H1 (cell line): ENCODE measurements around the gene TGFA. TPM values are rescaled to one million over a fixed set of nuclear protein-coding genes. Genes with fewer than 3 reads are reported as not detected.

Experiments
- CTCF ChIA-PET: fragments of 300-600 bp; sonication (Branson Sonifier 250); formaldehyde crosslinking; loops from one replicate; lab custom pipeline; 2021; ENCODE audit not compliant: partially characterized antibody; lab: Charles Lee
- POLR2A ChIA-PET: fragments of 300-600 bp; sonication (Branson Sonifier 250); formaldehyde crosslinking; loops from one replicate; lab custom pipeline; 2021; ENCODE audit warnings: inconsistent platforms; ENCODE audit not compliant: partially characterized antibody; lab: Charles Lee
- DNase-seq, 2 experiments: peaks; one replicate each; pipeline versions ENCODE4 v3.0.0 to v3.0.0-alpha.2; 2010 to 2022; ENCODE audit warnings: low spot score in 2 of 2, low read depth in 1 of 2, mixed read lengths in 1 of 2
- FAIRE-seq: peaks from 2 replicates; lab custom pipeline; 2011; peaks lifted over from hg19 to GRCh38; lab: Jason Lieb, UNC
- H2AFZ ChIP-seq: 2 replicates; pipeline ENCODE4 v1.8.1; 2012; ENCODE audit warnings: low read length, inconsistent platforms
- H2AK5ac ChIP-seq: 2 replicates; pipeline ENCODE4 v1.6.1; 2013; ENCODE audit warnings: low read depth, low read length
- H2BK120ac ChIP-seq: replicated peaks from 2 replicates; pipeline ENCODE3; 2013; ENCODE audit warnings: low read depth, low read length, inconsistent platforms
- H2BK12ac ChIP-seq: 2 replicates; pipeline ENCODE4 v1.6.1; 2013; ENCODE audit warnings: low read depth, low read length
- H2BK15ac ChIP-seq: 2 replicates; pipeline ENCODE4 v1.6.1; 2013; ENCODE audit warnings: low read length
- H2BK20ac ChIP-seq: 2 replicates; pipeline ENCODE4 v1.6.1; 2013; ENCODE audit warnings: low read length
- H2BK5ac ChIP-seq: 2 replicates; pipeline ENCODE4 v1.6.1; 2013; ENCODE audit warnings: low read depth, low read length
- H3K14ac ChIP-seq: 2 replicates; pipeline ENCODE4 v1.6.1; 2013; ENCODE audit warnings: inconsistent platforms; ENCODE audit not compliant: insufficient read length
- H3K18ac ChIP-seq: 2 replicates; pipeline ENCODE4 v1.6.1; 2013; ENCODE audit warnings: low read length; ENCODE audit errors: extremely low read depth
- H3K23ac ChIP-seq: 2 replicates; pipeline ENCODE4 v1.6.1; 2013; ENCODE audit warnings: inconsistent platforms; ENCODE audit not compliant: insufficient read length
- H3K23me2 ChIP-seq: 2 replicates; pipeline ENCODE4 v1.6.1; 2013; ENCODE audit warnings: low read depth, low read length
- H3K27ac ChIP-seq: 2 replicates; pipeline ENCODE4 v1.6.1; 2011; ENCODE audit warnings: low read depth, low read length, inconsistent platforms
- H3K27me3 ChIP-seq, 4 experiments: replicated peaks in 1 of 4; 1 replicate in 1 of 4; 2 replicates in 3 of 4; pipeline versions ENCODE4 v1.6.1 to v1.8.1; 2011 to 2013; ENCODE audit warnings: low read length in 3 of 4, mild to moderate bottlenecking in 3 of 4, inconsistent platforms in 2 of 4, mixed read lengths in 2 of 4, moderate library complexity in 1 of 4; ENCODE audit not compliant: control insufficient read depth in 3 of 4, insufficient read depth in 3 of 4; ENCODE audit errors: extremely low read depth in 1 of 4
- H3K36me3 ChIP-seq, 4 experiments: 2 replicates each; pipeline versions ENCODE4 v1.6.1 to v1.8.1; 2011 to 2013; ENCODE audit warnings: mild to moderate bottlenecking in 4 of 4, low read length in 3 of 4, moderate library complexity in 2 of 4, control low read depth in 1 of 4, inconsistent platforms in 1 of 4; ENCODE audit not compliant: insufficient read depth in 4 of 4, control insufficient read depth in 2 of 4
- H3K4ac ChIP-seq: replicated peaks from 2 replicates; pipeline ENCODE3; 2013; ENCODE audit warnings: low read length, low read depth, mixed read lengths, inconsistent platforms; ENCODE audit not compliant: insufficient read length
- H3K4me1 ChIP-seq, 4 experiments: replicated peaks in 1 of 4; 1 replicate in 1 of 4; 2 replicates in 3 of 4; pipeline versions ENCODE4 v1.6.1 to v1.8.1; 2011 to 2013; ENCODE audit warnings: low read length in 3 of 4, inconsistent platforms in 2 of 4, mixed read lengths in 1 of 4; ENCODE audit not compliant: insufficient read depth in 4 of 4, control insufficient read depth in 3 of 4
- H3K4me2 ChIP-seq, 2 experiments: 2 replicates each; pipeline versions ENCODE4 v1.6.1 to v1.8.1; 2011 to 2013; ENCODE audit warnings: low read depth in 2 of 2, low read length in 2 of 2, control low read depth in 1 of 2, inconsistent platforms in 1 of 2, mild to moderate bottlenecking in 1 of 2; ENCODE audit not compliant: insufficient read depth in 1 of 2
- H3K4me3 ChIP-seq, 4 experiments: fragments of 200-600, 300-600 bp in 1 of 4; sonication (generic), shearing (Covaris generic), sonication (Bioruptor Twin) in 1 of 4; 2 replicates each; pipeline versions ENCODE4 v1.5.1 to v1.8.1; 2011 to 2016; ENCODE audit warnings: low read length in 4 of 4, low read depth in 3 of 4, control low read depth in 2 of 4, inconsistent platforms in 2 of 4, mild to moderate bottlenecking in 2 of 4, mixed read lengths in 1 of 4, moderate library complexity in 1 of 4; ENCODE audit not compliant: insufficient read depth in 2 of 4; ENCODE audit errors: extremely low read depth in 1 of 4
- H3K56ac ChIP-seq: replicated peaks from 2 replicates; pipeline ENCODE3; 2013; ENCODE audit warnings: low read depth, mild to moderate bottlenecking, mixed read lengths, low read length, inconsistent platforms; ENCODE audit not compliant: insufficient read length
- H3K79me1 ChIP-seq: 2 replicates; pipeline ENCODE4 v1.6.1; 2013; ENCODE audit warnings: low read depth, low read length, control low read depth
- H3K79me2 ChIP-seq, 2 experiments: 2 replicates each; pipeline versions ENCODE4 v1.6.1 to v1.8.1; 2012 to 2013; ENCODE audit warnings: low read length in 2 of 2, mild to moderate bottlenecking in 2 of 2, inconsistent platforms in 1 of 2; ENCODE audit not compliant: insufficient read depth in 2 of 2, control insufficient read depth in 1 of 2
- H3K9ac ChIP-seq, 4 experiments: replicated peaks in 1 of 4; 1 replicate in 1 of 4; 2 replicates in 3 of 4; pipeline versions ENCODE4 v1.6.1 to v1.8.1; 2011 to 2013; ENCODE audit warnings: low read depth in 3 of 4, low read length in 3 of 4, control low read depth in 2 of 4, mild to moderate bottlenecking in 2 of 4, moderate library complexity in 2 of 4, inconsistent platforms in 1 of 4; ENCODE audit errors: extremely low read depth in 1 of 4
- H3K9me3 ChIP-seq, 2 experiments: 2 replicates each; pipeline versions ENCODE4 v1.6.1 to v1.8.1; 2012 to 2013; ENCODE audit warnings: mild to moderate bottlenecking in 2 of 2, moderate library complexity in 2 of 2, control low read depth in 1 of 2, inconsistent platforms in 1 of 2, low read depth in 1 of 2, low read length in 1 of 2, mixed read lengths in 1 of 2; ENCODE audit not compliant: insufficient read depth in 2 of 2
- H4K20me1 ChIP-seq, 2 experiments: replicated peaks in 1 of 2; 2 replicates each; pipeline versions ENCODE3 to v1.8.1; 2011 to 2013; ENCODE audit warnings: inconsistent platforms in 2 of 2, low read length in 2 of 2, mild to moderate bottlenecking in 1 of 2; ENCODE audit not compliant: insufficient read depth in 2 of 2, control insufficient read depth in 1 of 2
- H4K5ac ChIP-seq: 2 replicates; pipeline ENCODE4 v1.6.1; 2013; ENCODE audit warnings: low read length, low read depth, mixed read lengths, inconsistent platforms; ENCODE audit not compliant: insufficient read length
- H4K8ac ChIP-seq: 2 replicates; pipeline ENCODE4 v1.8.0; 2013; ENCODE audit warnings: mild to moderate bottlenecking, moderate library complexity, low read length, inconsistent platforms; ENCODE audit not compliant: insufficient read depth; ENCODE audit errors: extremely low read depth
- H4K91ac ChIP-seq: replicated peaks from 2 replicates; pipeline ENCODE3; 2013; ENCODE audit warnings: low read length, mixed read lengths, inconsistent platforms; ENCODE audit not compliant: insufficient read length
- GABPA ChIP-seq: IDR thresholded peaks from 2 replicates; pipeline ENCODE4 v1.6.1; 2011; ENCODE audit warnings: mild to moderate bottlenecking, low read length, moderate library complexity, borderline replicate concordance; ENCODE audit not compliant: insufficient read depth
- HDAC6 ChIP-seq: IDR thresholded peaks from one replicate; pipeline ENCODE4 v1.7.1; 2012; ENCODE audit warnings: low read depth, mild to moderate bottlenecking, inconsistent platforms, low read length, moderate library complexity
- JUN ChIP-seq: IDR thresholded peaks from 2 replicates; pipeline ENCODE4 v1.6.1; 2011; ENCODE audit warnings: low read depth, mild to moderate bottlenecking, improper control_type of control experiment, low read length
- KDM5A ChIP-seq: fragments of 200-600 bp; IDR thresholded peaks from 2 replicates; pipeline ENCODE4 v1.7.1; 2012; ENCODE audit warnings: mild to moderate bottlenecking, low read length, inconsistent platforms, mixed read lengths
- NRF1 ChIP-seq: IDR thresholded peaks from 2 replicates; pipeline ENCODE4 v1.6.1; 2011; ENCODE audit warnings: mild to moderate bottlenecking, low read depth, low read length, improper control_type of control experiment
- PHF8 ChIP-seq: fragments of 200-600 bp; sonication (generic); conservative IDR thresholded peaks from 2 replicates; pipeline ENCODE4 v1.7.1; 2012; ENCODE audit warnings: low read depth, mild to moderate bottlenecking, inconsistent platforms, low read length, moderate library complexity
- POU5F1 ChIP-seq: IDR thresholded peaks from 2 replicates; pipeline ENCODE4 v1.6.1; 2011; ENCODE audit warnings: low read depth, mild to moderate bottlenecking, low read length, moderate library complexity
- RBBP5 ChIP-seq: IDR thresholded peaks from 2 replicates; pipeline ENCODE4 v1.7.1; 2012; ENCODE audit warnings: low read depth, mild to moderate bottlenecking, inconsistent platforms, low read length, moderate library complexity, borderline replicate concordance
- RFX5 ChIP-seq: IDR thresholded peaks from 2 replicates; pipeline ENCODE4 v1.6.1; 2011; ENCODE audit warnings: low read depth, low read length, improper control_type of control experiment, borderline replicate concordance
- RNF2 ChIP-seq: fragments of 200-900, 300-1000 bp; sonication (generic); IDR thresholded peaks from 2 replicates; pipeline ENCODE4 v1.7.1; 2016; ENCODE audit warnings: borderline replicate concordance, low read depth, mild to moderate bottlenecking, antibody characterized with exemption, low read length; ENCODE audit not compliant: poor library complexity, severe bottlenecking; ENCODE audit errors: missing control alignments
- SUZ12 ChIP-seq: fragments of 200-600 bp; sonication (generic); IDR thresholded peaks from 2 replicates; pipeline ENCODE4 v1.6.1; 2012; ENCODE audit warnings: mild to moderate bottlenecking, inconsistent platforms, low read length, moderate library complexity, mixed read lengths
- ZNF274 ChIP-seq: IDR thresholded peaks from 2 replicates; pipeline ENCODE4 v1.7.0; 2012; ENCODE audit warnings: low read length, borderline replicate concordance; ENCODE audit errors: extremely low read depth
- WGBS, 2 experiments: shearing (Covaris generic) in 1 of 2; methylation state at CpG; one replicate each; pipeline versions ENCODE4 v1.1.6 to v1.1.7; 2013 to 2015; ENCODE audit warnings: low lambda C conversion rate in 2 of 2, mixed read lengths in 2 of 2, inconsistent platforms in 1 of 2, low coverage in 1 of 2, missing lambda C conversion rate in 1 of 2; ENCODE audit not compliant: insufficient replicate concordance in 2 of 2, insufficient coverage in 1 of 2, insufficient read length in 1 of 2; ENCODE audit errors: extremely low coverage in 1 of 2, missing lambda C conversion rate in 1 of 2; 5-methylcytosine and 5-hydroxymethylcytosine counted together
- polyA plus RNA-seq, 7 experiments: library from polyadenylated mRNA; depleted of rRNA in 3 of 7; stranded (reverse) in 5 of 7; unstranded in 2 of 7; fragments of >200 nt in 5 of 7; fragments of 200-250 nt in 2 of 7; gene quantifications; 1 replicate in 5 of 7; 2 replicates in 1 of 7; 4 replicates in 1 of 7; pipeline versions ENCODE4 v1.2.1 to v1.2.3, GENCODE V29; 2011 to 2013; ENCODE audit warnings: missing spikeins in 2 of 7, mixed read lengths in 2 of 7
- total RNA-seq: library from RNA; stranded (reverse); fragmentation: NEBNext Ultra II Directional; extraction: Animal tissue kit (Norgen Biotek cat#: 25700); gene quantifications from 2 replicates; pipeline ENCODE4 v1.2.1, GENCODE V29; 2021
- TF ChIP-seq, protein P1 (sequence below): IDR thresholded peaks from 2 replicates; pipeline ENCODE4 v1.6.1; 2011; ENCODE audit warnings: low read depth, mild to moderate bottlenecking, low read length; ENCODE audit not compliant: insufficient read depth

TGFA gene
- total and polyA plus RNA-seq, 2 of the 8 experiments (the other 6 are each of a cell fraction or from before 2014, with no cell fraction given) = 1.8 to 3.7 TPM

DNA sequence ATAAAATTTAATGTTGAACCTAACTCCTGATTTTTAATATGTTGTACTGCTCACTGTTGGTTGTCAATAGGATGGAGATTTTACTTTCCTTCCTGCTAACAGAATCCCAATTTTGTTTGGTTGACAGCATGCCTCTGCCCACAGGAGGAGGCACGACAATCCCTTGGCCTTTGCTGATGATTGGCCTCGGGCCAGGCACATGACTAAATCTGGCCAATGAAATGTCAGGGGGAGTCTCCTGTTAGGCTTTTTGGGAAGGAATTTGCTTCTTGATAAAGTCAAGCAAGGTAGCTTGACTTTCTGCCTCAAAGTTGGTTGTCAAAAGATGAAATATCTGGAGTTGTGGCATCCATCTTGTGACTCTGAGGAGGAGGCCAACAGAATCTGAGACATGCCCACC lies 6.8 kb upstream of the TGFA start:
- Histone ChIP-seq H3K14ac (no peak overlapping the region), H2BK12ac (no peak overlapping the region), H3K56ac (no peak overlapping the region), H3K27me3 (peaks cover 0 to under 1% (median 0%) of the 10 kb centered on the region in 4 experiments; a peak in 2 of 7 replicates), H3K23me2 (no peaks in the 10 kb centered on the region), H3K79me1 (no peaks in the 10 kb centered on the region), H2AK5ac (no peak overlapping the region), H3K4me2 (no peak overlapping the region), H3K9me3 (no peaks in the 10 kb centered on the region), H3K36me3 (no peaks in the 10 kb centered on the region), H2BK20ac (no peak overlapping the region), H4K20me1 (no peaks in the 10 kb centered on the region), H3K23ac (no peak overlapping the region), H3K18ac (no peak overlapping the region), H2BK15ac (no peak overlapping the region), H3K4me3 (no peak overlapping the region), H3K4me1 (no peaks in the 10 kb centered on the region), H3K4ac (no peak overlapping the region), H4K91ac (no peak overlapping the region), H4K5ac (no peak overlapping the region), H2BK120ac (no peak overlapping the region), H3K9ac (no peak overlapping the region), H2AFZ (no peak overlapping the region), H3K27ac (no peak overlapping the region), H3K79me2 (no peaks in the 10 kb centered on the region), H4K8ac (no peak overlapping the region), H2BK5ac (no peak overlapping the region)
- CTCF ChIA-PET = interaction anchor here (1.0 to 6.8 kb wide), 3 partner anchors 24 to 100 kb away, joined by 3 to 33 read pairs (median 3); no protein-coding TSS in a partner anchor
- no peak for DNase-seq
- POLR2A ChIA-PET = no interaction called here
- FAIRE-seq = no peak
- 86% methylated on average over 2 of the region's 2 CpGs; no CpG with 5 or more reads in 1 of the 2 experiments for WGBS, 2 experiments
- TF ChIP-seq NRF1 = no peak
- no peak for TF ChIP-seq SUZ12
- no peak for TF ChIP-seq RBBP5
- TF ChIP-seq RNF2 = no peak
- TF ChIP-seq PHF8 = no peak
- TF ChIP-seq JUN = no peak
- TF ChIP-seq, protein P1, sequence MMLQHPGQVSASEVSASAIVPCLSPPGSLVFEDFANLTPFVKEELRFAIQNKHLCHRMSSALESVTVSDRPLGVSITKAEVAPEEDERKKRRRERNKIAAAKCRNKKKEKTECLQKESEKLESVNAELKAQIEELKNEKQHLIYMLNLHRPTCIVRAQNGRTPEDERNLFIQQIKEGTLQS = no peak
- TF ChIP-seq ZNF274 = no peak
- no peak for TF ChIP-seq POU5F1
- no peak for TF ChIP-seq RFX5
- TF ChIP-seq KDM5A = no peak
- TF ChIP-seq GABPA = no peak
- no peak for TF ChIP-seq HDAC6
